ENCODE results near the gene PLK2. TPM values are rescaled to one million over a fixed set of nuclear protein-coding genes. Genes with fewer than 3 reads are reported as not detected.

PLK2 gene
- total and polyA plus RNA-seq, 4 donors, result 20.1 to 363 (median 40.9) TPM

DNA sequence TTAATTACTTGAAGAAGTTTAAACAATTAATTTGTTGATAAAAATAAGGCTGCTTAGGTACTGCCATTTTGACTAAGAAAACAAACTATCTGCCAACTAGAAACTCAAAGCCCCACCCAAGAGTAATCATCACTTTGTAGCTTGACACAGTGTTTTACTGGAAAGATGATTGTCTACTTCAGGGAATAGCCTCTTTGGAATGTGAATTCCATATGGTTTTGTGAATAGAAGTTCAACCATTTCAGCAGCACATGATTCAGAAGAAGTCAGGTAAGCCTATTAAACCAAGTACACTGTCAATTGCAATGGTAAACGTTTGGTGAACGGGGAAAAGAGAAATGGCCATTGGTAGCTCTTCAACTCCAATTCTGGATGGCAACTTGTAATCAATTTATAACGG lies 55.2 kb downstream of the PLK2 start:
- ATAC-seq (ENCODE audit: insufficient read depth, low FRiP score), result no peak

More for the DNA sequence above, 55.2 kb downstream of the PLK2 start:
- no peak overlapping the region for H3K9ac ChIP-seq (ENCODE audit: insufficient read depth in 1 of 2, low read length in 2 of 2)
- H3K27me3 ChIP-seq (ENCODE audit: control insufficient read depth in 3 of 3, insufficient read depth in 3 of 3, low read length in 2 of 3), result no peaks in the 10 kb centered on the region
- WGBS, 2 donors, result 87 to 95% methylated on average over 3 of the region's 3 CpGs
- no peaks in the 10 kb centered on the region for H3K9me3 ChIP-seq (ENCODE audit: control insufficient read depth in 4 of 4, insufficient read depth in 3 of 4, low read length in 3 of 4)
- H3K4me3 ChIP-seq, result no peak overlapping the region
- TF ChIP-seq CTCF (IDR thresholded peaks at IDR 0.05; ENCODE audit: control extremely low read depth, extremely low read depth), result no peak
- H3K36me3 ChIP-seq (ENCODE audit: control insufficient read depth in 4 of 4, insufficient read depth in 4 of 4, low read length in 4 of 4), result no peaks in the 10 kb centered on the region
- H3K4me1 ChIP-seq (ENCODE audit: control insufficient read depth in 5 of 5, insufficient read depth in 5 of 5, low read length in 5 of 5), result no peaks in the 10 kb centered on the region
- DNase-seq, result no peak
- H3K27ac ChIP-seq (ENCODE audit: low read depth in 1 of 2, low read length in 1 of 2), result no peak overlapping the region

Other genes with a start within 250 kb of the PLK2 start
- 1 to 10 TPM; 4.0 to 5.1 TPM for gene GAPT, start 31.3 kb upstream of the PLK2 start, total RNA-seq
- 10 to 100 TPM in 1 of 2 donors, 1 to 10 TPM in 1; 4.1 to 20.5 TPM for gene GAPT, start 31.3 kb upstream of the PLK2 start, polyA plus RNA-seq
- 1 to 10 TPM; 1.1 TPM for gene RAB3C, start 123.0 kb upstream of the PLK2 start, total RNA-seq
- under 1 TPM; 0.35 to 0.66 TPM for gene RAB3C, start 123.0 kb upstream of the PLK2 start, polyA plus RNA-seq